ENCODE measurements around the gene SIGLEC15.

- TF ChIP-seq CTCF (conservative IDR thresholded peaks at IDR 0.05 in 1 of 2, IDR thresholded peaks at IDR 0.05 in 1 of 2; ENCODE audit: low read depth in 1 of 2, low read length in 2 of 2) = no peak
- no peak for TF ChIP-seq EZH2 (IDR thresholded peaks at IDR 0.05; ENCODE audit: low read length, missing control alignments)
Measured at GRCh38 chr18:45775743-45776142, 49.7 kb upstream of the SIGLEC15 start.
